GM23338 (cell line): ENCODE results near the gene EFHD2. TPM values are rescaled to one million over a fixed set of nuclear protein-coding genes. Genes with fewer than 3 reads are reported as not detected.

Experiments
- ATAC-seq: fragments of 200-7000 bp; cut with Tn5 transposase; 3 replicates; pipeline ENCODE4 v1.9.1; 2020
- DNase-seq: peaks from one replicate; pipeline ENCODE4 v3.0.0-alpha.2; 2015; ENCODE audit warnings: low spot score
- H2AFZ ChIP-seq: fragments of 200-600 bp; sonication (generic); 2 replicates; pipeline ENCODE4 v1.8.0; 2016; ENCODE audit warnings: antibody characterized with exemption, mild to moderate bottlenecking, moderate library complexity
- H3F3A ChIP-seq: fragments of 200-600 bp; sonication (generic); replicated peaks from 2 replicates; pipeline ENCODE4 v1.8.0; 2017; ENCODE audit warnings: antibody characterized with exemption, mixed run types, low read depth
- H3K27ac ChIP-seq: fragments of 200-600 bp; sonication (generic); 2 replicates; pipeline ENCODE4 v1.6.1; 2016; ENCODE audit warnings: low read depth
- H3K27me3 ChIP-seq: fragments of 200-600 bp; sonication (generic); 2 replicates; pipeline ENCODE4 v1.8.0; 2016; ENCODE audit warnings: mild to moderate bottlenecking, mixed run types, moderate library complexity; ENCODE audit not compliant: insufficient read depth
- H3K36me3 ChIP-seq: fragments of 200-600 bp; sonication (generic); 2 replicates; pipeline ENCODE4 v1.8.0; 2016; ENCODE audit warnings: mild to moderate bottlenecking; ENCODE audit not compliant: insufficient read depth
- H3K4me1 ChIP-seq: fragments of 200-600 bp; sonication (generic); 2 replicates; pipeline ENCODE4 v1.8.0; 2016; ENCODE audit warnings: mild to moderate bottlenecking, moderate library complexity; ENCODE audit not compliant: insufficient read depth
- H3K4me2 ChIP-seq: fragments of 200-600 bp; sonication (generic); 2 replicates; pipeline ENCODE4 v1.7.1; 2017; ENCODE audit warnings: mixed run types
- H3K4me3 ChIP-seq: fragments of 200-600 bp; sonication (generic); 2 replicates; pipeline ENCODE4 v1.6.1; 2016; ENCODE audit warnings: mixed run types
- H3K79me2 ChIP-seq: fragments of 200-600 bp; sonication (generic); replicated peaks from 2 replicates; pipeline ENCODE4 v1.8.0; 2017; ENCODE audit warnings: mild to moderate bottlenecking; ENCODE audit not compliant: insufficient read depth
- H3K9me2 ChIP-seq: fragments of 200-600 bp; sonication (generic); 2 replicates; pipeline ENCODE4 v1.8.0; 2017; ENCODE audit not compliant: insufficient read depth
- H4K20me1 ChIP-seq: fragments of 200-600 bp; sonication (generic); replicated peaks from 2 replicates; pipeline ENCODE4 v1.8.0; 2017; ENCODE audit warnings: mild to moderate bottlenecking; ENCODE audit not compliant: insufficient read depth
- H3K27ac Mint-ChIP-seq: 2 replicates; pipeline ENCODE4 v1.8.0; 2020; ENCODE audit warnings: inconsistent platforms, mild to moderate bottlenecking, moderate library complexity, mixed read lengths
- H3K27me3 Mint-ChIP-seq: 3 replicates; pipeline ENCODE4 v1.8.0; 2022; ENCODE audit warnings: low read depth, mild to moderate bottlenecking, moderate library complexity, mixed read lengths, inconsistent platforms; ENCODE audit not compliant: insufficient read depth, poor library complexity
- H3K36me3 Mint-ChIP-seq: 3 replicates; pipeline ENCODE4 v1.8.0; 2021; ENCODE audit warnings: low read depth, mild to moderate bottlenecking, inconsistent platforms, moderate library complexity, mixed read lengths
- H3K4me1 Mint-ChIP-seq: 3 replicates; pipeline ENCODE4 v1.8.0; 2020; ENCODE audit warnings: mild to moderate bottlenecking, inconsistent platforms, mixed read lengths
- H3K4me3 Mint-ChIP-seq: 3 replicates; pipeline ENCODE4 v1.8.0; 2021; ENCODE audit warnings: moderate library complexity, mild to moderate bottlenecking, inconsistent platforms, mixed read lengths
- H3K9me3 Mint-ChIP-seq: 3 replicates; pipeline ENCODE4 v1.8.0; 2020; ENCODE audit warnings: moderate library complexity, mild to moderate bottlenecking, inconsistent platforms, mixed read lengths
- CREB1 ChIP-seq: fragments of 250-450 bp; sonication (Bioruptor Pico); IDR thresholded peaks from 2 replicates; pipeline ENCODE4 v1.5.0; 2020; ENCODE audit warnings: low read depth, mild to moderate bottlenecking, moderate library complexity
- EZH2 ChIP-seq: fragments of 200-600 bp; sonication (generic); IDR thresholded peaks from one replicate; pipeline ENCODE4 v1.8.0; 2017; ENCODE audit warnings: antibody characterized with exemption, mild to moderate bottlenecking, low read depth; ENCODE audit not compliant: unreplicated experiment
- EZH2phosphoT487 ChIP-seq: fragments of 200-600 bp; sonication (generic); IDR thresholded peaks from one replicate; pipeline ENCODE4 v1.8.1; 2018; ENCODE audit warnings: antibody characterized with exemption; ENCODE audit not compliant: unreplicated experiment
- JUNB ChIP-seq: IDR thresholded peaks from one replicate; pipeline ENCODE4 v1.6.1; 2016; ENCODE audit warnings: antibody characterized with exemption; ENCODE audit not compliant: unreplicated experiment
- NANOG ChIP-seq: IDR thresholded peaks from 2 replicates; pipeline ENCODE4 v1.6.1; 2016; ENCODE audit warnings: antibody characterized with exemption, borderline replicate concordance
- POLR2AphosphoS5 ChIP-seq: IDR thresholded peaks from 2 replicates; pipeline ENCODE4 v1.6.1; 2016; ENCODE audit warnings: antibody characterized with exemption, low read depth
- STAT1 ChIP-seq: IDR thresholded peaks from one replicate; pipeline ENCODE4 v1.6.1; 2016; ENCODE audit warnings: antibody characterized with exemption; ENCODE audit not compliant: unreplicated experiment
- ZNF114 ChIP-seq: fragments of 250-450 bp; sonication (Bioruptor Pico); IDR thresholded peaks from 2 replicates; pipeline ENCODE4 v1.5.0; 2020; ENCODE audit warnings: mild to moderate bottlenecking, moderate library complexity
- ZNF331 ChIP-seq: fragments of 250-450 bp; sonication (Bioruptor Pico); IDR thresholded peaks from 2 replicates; pipeline ENCODE4 v1.5.0; 2020; ENCODE audit warnings: low read depth, mild to moderate bottlenecking, moderate library complexity
- polyA plus RNA-seq: library from polyadenylated mRNA; unstranded; fragments of >200 nt; fragmentation: Nextera tagmentation; extraction: Ambion mirVana; gene quantifications from 2 replicates; pipeline ENCODE4 v1.2.1, GENCODE V29; 2016
- total RNA-seq: library from RNA; depleted of rRNA; stranded (reverse); fragments of >200 nt; shearing (Covaris generic); gene quantifications from 2 replicates; pipeline ENCODE4 v1.2.3, GENCODE V29; 2014
- TF ChIP-seq, protein P1 (sequence below): IDR thresholded peaks from 2 replicates; pipeline ENCODE4 v1.6.1; 2016; ENCODE audit warnings: antibody characterized with exemption
- TF ChIP-seq, protein P2 (sequence below), 2 experiments: fragments of 200-600 bp in 1 of 2; sonication (generic) in 1 of 2; conservative IDR thresholded peaks; 2 replicates each; pipeline versions ENCODE4 v1.5.1 to v1.6.1; 2016 to 2017; ENCODE audit warnings: antibody characterized with exemption in 2 of 2, low read depth in 2 of 2, mild to moderate bottlenecking in 2 of 2, moderate library complexity in 1 of 2
- TF ChIP-seq, protein P3 (sequence below): fragments of 250-450 bp; sonication (Bioruptor Pico); IDR thresholded peaks from 2 replicates; pipeline ENCODE4 v1.5.0; 2020; ENCODE audit warnings: mild to moderate bottlenecking, moderate library complexity
- TF ChIP-seq, protein P4 (sequence below): IDR thresholded peaks from one replicate; pipeline ENCODE4 v1.6.1; 2018; ENCODE audit warnings: antibody characterized with exemption; ENCODE audit not compliant: unreplicated experiment

EFHD2 gene
- total and polyA plus RNA-seq, 2 experiments from 2014 or later: 22.8 to 23.7 TPM

DNA sequence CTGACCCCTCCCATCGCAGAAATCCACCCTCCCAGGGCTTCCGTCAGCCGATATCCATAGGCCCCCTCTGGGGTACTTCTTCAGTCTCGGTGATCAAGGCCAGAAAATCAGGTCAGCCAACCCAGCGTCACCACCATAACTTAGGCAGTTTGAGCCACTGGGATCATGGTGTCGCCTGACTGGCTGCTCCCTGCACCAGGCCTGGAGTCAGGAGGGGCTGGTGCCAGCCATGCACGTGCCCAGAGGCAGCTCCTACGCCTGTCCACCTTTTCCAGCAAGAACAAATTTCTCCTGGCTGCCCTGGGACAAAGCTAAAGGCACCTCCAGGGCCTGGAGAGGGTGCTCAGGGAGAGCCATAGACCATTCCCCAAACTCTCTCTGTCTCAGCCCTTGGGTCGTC is 23.8 kb downstream of the EFHD2 start:
- H3K27ac Mint-ChIP-seq: no peak overlapping the region
- ATAC-seq (no peak), DNase-seq (no peak)
- no peak overlapping the region for H3K4me3 Mint-ChIP-seq
- H3K79me2 ChIP-seq: no peaks in the 10 kb centered on the region
- no peaks in the 10 kb centered on the region for H3K4me1 ChIP-seq
- H2AFZ ChIP-seq: no peak overlapping the region
- H3K4me3 ChIP-seq: no peak overlapping the region
- no peaks in the 10 kb centered on the region for H3K36me3 Mint-ChIP-seq
- H3K4me2 ChIP-seq: no peak overlapping the region
- H4K20me1 ChIP-seq: no peaks in the 10 kb centered on the region
- peaks cover 6% of the 10 kb centered on the region for H3K27me3 Mint-ChIP-seq
- no peak for TF ChIP-seq STAT1
- TF ChIP-seq EZH2: no peak
- TF ChIP-seq CREB1: no peak
- TF ChIP-seq JUNB: no peak
- no peak for TF ChIP-seq NANOG
- TF ChIP-seq EZH2phosphoT487: no peak
- no peak for TF ChIP-seq ZNF114 (CRISPR knock-in tag)
- TF ChIP-seq, protein P1, sequence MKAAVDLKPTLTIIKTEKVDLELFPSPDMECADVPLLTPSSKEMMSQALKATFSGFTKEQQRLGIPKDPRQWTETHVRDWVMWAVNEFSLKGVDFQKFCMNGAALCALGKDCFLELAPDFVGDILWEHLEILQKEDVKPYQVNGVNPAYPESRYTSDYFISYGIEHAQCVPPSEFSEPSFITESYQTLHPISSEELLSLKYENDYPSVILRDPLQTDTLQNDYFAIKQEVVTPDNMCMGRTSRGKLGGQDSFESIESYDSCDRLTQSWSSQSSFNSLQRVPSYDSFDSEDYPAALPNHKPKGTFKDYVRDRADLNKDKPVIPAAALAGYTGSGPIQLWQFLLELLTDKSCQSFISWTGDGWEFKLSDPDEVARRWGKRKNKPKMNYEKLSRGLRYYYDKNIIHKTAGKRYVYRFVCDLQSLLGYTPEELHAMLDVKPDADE: no peak
- TF ChIP-seq, protein P2, sequence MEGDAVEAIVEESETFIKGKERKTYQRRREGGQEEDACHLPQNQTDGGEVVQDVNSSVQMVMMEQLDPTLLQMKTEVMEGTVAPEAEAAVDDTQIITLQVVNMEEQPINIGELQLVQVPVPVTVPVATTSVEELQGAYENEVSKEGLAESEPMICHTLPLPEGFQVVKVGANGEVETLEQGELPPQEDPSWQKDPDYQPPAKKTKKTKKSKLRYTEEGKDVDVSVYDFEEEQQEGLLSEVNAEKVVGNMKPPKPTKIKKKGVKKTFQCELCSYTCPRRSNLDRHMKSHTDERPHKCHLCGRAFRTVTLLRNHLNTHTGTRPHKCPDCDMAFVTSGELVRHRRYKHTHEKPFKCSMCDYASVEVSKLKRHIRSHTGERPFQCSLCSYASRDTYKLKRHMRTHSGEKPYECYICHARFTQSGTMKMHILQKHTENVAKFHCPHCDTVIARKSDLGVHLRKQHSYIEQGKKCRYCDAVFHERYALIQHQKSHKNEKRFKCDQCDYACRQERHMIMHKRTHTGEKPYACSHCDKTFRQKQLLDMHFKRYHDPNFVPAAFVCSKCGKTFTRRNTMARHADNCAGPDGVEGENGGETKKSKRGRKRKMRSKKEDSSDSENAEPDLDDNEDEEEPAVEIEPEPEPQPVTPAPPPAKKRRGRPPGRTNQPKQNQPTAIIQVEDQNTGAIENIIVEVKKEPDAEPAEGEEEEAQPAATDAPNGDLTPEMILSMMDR (conservative IDR thresholded peaks at IDR 0.05; ENCODE audit: low read depth in 2 of 2): no peak
- TF ChIP-seq POLR2AphosphoS5: no peak
- TF ChIP-seq ZNF331 (CRISPR knock-in tag): no peak
- TF ChIP-seq, protein P3, sequence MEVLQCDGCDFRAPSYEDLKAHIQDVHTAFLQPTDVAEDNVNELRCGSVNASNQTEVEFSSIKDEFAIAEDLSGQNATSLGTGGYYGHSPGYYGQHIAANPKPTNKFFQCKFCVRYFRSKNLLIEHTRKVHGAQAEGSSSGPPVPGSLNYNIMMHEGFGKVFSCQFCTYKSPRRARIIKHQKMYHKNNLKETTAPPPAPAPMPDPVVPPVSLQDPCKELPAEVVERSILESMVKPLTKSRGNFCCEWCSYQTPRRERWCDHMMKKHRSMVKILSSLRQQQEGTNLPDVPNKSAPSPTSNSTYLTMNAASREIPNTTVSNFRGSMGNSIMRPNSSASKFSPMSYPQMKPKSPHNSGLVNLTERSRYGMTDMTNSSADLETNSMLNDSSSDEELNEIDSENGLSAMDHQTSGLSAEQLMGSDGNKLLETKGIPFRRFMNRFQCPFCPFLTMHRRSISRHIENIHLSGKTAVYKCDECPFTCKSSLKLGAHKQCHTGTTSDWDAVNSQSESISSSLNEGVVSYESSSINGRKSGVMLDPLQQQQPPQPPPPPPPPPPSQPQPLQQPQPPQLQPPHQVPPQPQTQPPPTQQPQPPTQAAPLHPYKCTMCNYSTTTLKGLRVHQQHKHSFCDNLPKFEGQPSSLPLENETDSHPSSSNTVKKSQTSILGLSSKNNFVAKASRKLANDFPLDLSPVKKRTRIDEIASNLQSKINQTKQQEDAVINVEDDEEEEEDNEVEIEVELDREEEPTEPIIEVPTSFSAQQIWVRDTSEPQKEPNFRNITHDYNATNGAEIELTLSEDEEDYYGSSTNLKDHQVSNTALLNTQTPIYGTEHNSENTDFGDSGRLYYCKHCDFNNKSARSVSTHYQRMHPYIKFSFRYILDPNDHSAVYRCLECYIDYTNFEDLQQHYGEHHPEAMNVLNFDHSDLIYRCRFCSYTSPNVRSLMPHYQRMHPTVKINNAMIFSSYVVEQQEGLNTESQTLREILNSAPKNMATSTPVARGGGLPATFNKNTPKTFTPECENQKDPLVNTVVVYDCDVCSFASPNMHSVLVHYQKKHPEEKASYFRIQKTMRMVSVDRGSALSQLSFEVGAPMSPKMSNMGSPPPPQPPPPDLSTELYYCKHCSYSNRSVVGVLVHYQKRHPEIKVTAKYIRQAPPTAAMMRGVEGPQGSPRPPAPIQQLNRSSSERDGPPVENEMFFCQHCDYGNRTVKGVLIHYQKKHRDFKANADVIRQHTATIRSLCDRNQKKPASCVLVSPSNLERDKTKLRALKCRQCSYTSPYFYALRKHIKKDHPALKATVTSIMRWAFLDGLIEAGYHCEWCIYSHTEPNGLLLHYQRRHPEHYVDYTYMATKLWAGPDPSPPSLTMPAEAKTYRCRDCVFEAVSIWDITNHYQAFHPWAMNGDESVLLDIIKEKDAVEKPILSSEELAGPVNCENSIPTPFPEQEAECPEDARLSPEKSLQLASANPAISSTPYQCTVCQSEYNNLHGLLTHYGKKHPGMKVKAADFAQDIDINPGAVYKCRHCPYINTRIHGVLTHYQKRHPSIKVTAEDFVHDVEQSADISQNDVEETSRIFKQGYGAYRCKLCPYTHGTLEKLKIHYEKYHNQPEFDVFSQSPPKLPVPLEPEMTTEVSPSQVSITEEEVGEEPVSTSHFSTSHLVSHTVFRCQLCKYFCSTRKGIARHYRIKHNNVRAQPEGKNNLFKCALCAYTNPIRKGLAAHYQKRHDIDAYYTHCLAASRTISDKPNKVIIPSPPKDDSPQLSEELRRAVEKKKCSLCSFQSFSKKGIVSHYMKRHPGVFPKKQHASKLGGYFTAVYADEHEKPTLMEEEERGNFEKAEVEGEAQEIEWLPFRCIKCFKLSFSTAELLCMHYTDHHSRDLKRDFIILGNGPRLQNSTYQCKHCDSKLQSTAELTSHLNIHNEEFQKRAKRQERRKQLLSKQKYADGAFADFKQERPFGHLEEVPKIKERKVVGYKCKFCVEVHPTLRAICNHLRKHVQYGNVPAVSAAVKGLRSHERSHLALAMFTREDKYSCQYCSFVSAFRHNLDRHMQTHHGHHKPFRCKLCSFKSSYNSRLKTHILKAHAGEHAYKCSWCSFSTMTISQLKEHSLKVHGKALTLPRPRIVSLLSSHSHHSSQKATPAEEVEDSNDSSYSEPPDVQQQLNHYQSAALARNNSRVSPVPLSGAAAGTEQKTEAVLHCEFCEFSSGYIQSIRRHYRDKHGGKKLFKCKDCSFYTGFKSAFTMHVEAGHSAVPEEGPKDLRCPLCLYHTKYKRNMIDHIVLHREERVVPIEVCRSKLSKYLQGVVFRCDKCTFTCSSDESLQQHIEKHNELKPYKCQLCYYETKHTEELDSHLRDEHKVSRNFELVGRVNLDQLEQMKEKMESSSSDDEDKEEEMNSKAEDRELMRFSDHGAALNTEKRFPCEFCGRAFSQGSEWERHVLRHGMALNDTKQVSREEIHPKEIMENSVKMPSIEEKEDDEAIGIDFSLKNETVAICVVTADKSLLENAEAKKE (CRISPR knock-in tag): no peak
- TF ChIP-seq, protein P4, sequence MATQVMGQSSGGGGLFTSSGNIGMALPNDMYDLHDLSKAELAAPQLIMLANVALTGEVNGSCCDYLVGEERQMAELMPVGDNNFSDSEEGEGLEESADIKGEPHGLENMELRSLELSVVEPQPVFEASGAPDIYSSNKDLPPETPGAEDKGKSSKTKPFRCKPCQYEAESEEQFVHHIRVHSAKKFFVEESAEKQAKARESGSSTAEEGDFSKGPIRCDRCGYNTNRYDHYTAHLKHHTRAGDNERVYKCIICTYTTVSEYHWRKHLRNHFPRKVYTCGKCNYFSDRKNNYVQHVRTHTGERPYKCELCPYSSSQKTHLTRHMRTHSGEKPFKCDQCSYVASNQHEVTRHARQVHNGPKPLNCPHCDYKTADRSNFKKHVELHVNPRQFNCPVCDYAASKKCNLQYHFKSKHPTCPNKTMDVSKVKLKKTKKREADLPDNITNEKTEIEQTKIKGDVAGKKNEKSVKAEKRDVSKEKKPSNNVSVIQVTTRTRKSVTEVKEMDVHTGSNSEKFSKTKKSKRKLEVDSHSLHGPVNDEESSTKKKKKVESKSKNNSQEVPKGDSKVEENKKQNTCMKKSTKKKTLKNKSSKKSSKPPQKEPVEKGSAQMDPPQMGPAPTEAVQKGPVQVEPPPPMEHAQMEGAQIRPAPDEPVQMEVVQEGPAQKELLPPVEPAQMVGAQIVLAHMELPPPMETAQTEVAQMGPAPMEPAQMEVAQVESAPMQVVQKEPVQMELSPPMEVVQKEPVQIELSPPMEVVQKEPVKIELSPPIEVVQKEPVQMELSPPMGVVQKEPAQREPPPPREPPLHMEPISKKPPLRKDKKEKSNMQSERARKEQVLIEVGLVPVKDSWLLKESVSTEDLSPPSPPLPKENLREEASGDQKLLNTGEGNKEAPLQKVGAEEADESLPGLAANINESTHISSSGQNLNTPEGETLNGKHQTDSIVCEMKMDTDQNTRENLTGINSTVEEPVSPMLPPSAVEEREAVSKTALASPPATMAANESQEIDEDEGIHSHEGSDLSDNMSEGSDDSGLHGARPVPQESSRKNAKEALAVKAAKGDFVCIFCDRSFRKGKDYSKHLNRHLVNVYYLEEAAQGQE: no peak
- no peaks in the 10 kb centered on the region for H3K9me2 ChIP-seq
- no peaks in the 10 kb centered on the region for H3K9me3 Mint-ChIP-seq
- H3K27me3 ChIP-seq: no peaks in the 10 kb centered on the region
- H3F3A ChIP-seq: no peaks in the 10 kb centered on the region
- peaks cover 4% of the 10 kb centered on the region; the same call in 2 of the 3 replicates for H3K4me1 Mint-ChIP-seq
- no peaks in the 10 kb centered on the region for H3K36me3 ChIP-seq
- no peak overlapping the region for H3K27ac ChIP-seq
